ENCODE results near the gene SNRPD2.

DNA sequence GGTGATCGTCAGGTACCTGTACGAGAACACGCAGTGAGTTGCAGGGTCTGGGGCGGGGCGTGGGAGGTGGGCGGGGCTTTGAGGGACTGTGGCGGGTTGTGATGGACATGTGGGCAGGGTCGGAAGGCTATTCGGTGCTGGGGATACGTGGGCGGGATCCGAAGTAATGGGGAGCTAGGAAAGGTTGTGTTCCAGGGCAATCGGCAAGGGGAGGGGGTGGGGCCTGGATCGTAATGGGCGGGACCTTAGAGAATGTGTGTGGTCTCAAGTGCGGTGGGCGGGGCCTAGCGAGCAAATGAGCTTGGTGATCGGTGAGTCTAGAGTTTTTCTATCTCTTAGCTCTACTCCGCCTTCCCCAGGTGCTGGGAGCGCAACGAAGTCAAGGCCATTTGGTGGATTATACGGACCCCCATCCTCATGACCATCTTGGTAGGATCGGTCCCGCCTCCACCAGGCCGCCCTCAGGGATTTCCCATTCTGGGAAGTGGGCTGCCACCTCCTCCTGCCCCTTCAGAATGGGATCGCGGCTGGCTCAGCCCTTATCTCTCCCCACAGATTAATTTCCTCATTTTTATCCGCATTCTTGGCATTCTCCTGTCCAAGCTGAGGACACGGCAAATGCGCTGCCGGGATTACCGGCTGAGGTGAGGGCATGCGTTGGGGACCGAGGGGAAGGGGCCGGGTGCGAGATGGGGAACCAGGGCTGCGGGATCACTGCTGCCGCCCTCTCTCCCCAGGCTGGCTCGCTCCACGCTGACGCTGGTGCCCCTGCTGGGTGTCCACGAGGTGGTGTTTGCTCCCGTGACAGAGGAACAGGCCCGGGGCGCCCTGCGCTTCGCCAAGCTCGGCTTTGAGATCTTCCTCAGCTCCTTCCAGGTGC is 14.2 kb downstream of the SNRPD2 start:
- TF ChIP-seq, protein P1, sequence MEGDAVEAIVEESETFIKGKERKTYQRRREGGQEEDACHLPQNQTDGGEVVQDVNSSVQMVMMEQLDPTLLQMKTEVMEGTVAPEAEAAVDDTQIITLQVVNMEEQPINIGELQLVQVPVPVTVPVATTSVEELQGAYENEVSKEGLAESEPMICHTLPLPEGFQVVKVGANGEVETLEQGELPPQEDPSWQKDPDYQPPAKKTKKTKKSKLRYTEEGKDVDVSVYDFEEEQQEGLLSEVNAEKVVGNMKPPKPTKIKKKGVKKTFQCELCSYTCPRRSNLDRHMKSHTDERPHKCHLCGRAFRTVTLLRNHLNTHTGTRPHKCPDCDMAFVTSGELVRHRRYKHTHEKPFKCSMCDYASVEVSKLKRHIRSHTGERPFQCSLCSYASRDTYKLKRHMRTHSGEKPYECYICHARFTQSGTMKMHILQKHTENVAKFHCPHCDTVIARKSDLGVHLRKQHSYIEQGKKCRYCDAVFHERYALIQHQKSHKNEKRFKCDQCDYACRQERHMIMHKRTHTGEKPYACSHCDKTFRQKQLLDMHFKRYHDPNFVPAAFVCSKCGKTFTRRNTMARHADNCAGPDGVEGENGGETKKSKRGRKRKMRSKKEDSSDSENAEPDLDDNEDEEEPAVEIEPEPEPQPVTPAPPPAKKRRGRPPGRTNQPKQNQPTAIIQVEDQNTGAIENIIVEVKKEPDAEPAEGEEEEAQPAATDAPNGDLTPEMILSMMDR (conservative IDR thresholded peaks at IDR 0.05; ENCODE audit: low read depth, low read length) = no peak
- TF ChIP-seq EZH2phosphoT487 (IDR thresholded peaks at IDR 0.05; ENCODE audit: borderline replicate concordance, low read length) (no peak), EZH2 (IDR thresholded peaks at IDR 0.05; ENCODE audit: low read length, unreplicated experiment) (no peak)

Measured in PC-3 (cell line).